SK-N-MC (cell line): ENCODE results near the gene CNNM2.

Source experiments
- DNase-seq: peaks from one replicate; pipeline ENCODE4 v3.0.0-alpha.2; 2011; ENCODE audit warnings: low read depth, low spot score
- H3K27ac ChIP-seq: fragments of 200-600 bp; sonication (generic); 2 replicates; pipeline ENCODE4 v1.5.1; 2016; ENCODE audit warnings: mixed run types
- H3K36me3 ChIP-seq: fragments of 200-600 bp; sonication (generic); 2 replicates; pipeline ENCODE4 v1.6.1; 2017; ENCODE audit warnings: antibody characterized with exemption, low read length, mixed read lengths; ENCODE audit not compliant: insufficient read depth
- H3K4me3 ChIP-seq: fragments of 200-600 bp; sonication (generic); 2 replicates; pipeline ENCODE4 v1.5.1; 2016
- H3K9ac ChIP-seq: fragments of 200-600 bp; sonication (generic); 2 replicates; pipeline ENCODE4 v1.8.0; 2017; ENCODE audit warnings: mixed run types, mixed read lengths; ENCODE audit not compliant: insufficient read length
- H3K9me3 ChIP-seq: fragments of 200-600 bp; sonication (generic); 2 replicates; pipeline ENCODE4 v1.6.1; 2017; ENCODE audit warnings: low read depth, mild to moderate bottlenecking, antibody characterized with exemption, low read length, moderate library complexity, mixed read lengths
- EZH2 ChIP-seq: fragments of 200-600 bp; sonication (generic); IDR thresholded peaks from one replicate; pipeline ENCODE4 v1.6.1; 2017; ENCODE audit warnings: antibody characterized with exemption
- FOXP2 ChIP-seq: optimal IDR thresholded peaks from 2 replicates; pipeline ENCODE3; 2011; ENCODE audit warnings: mild to moderate bottlenecking, moderate library complexity; ENCODE audit not compliant: insufficient read depth; ENCODE audit errors: extremely low read length, control extremely low read depth
- POLR2AphosphoS5 ChIP-seq: IDR thresholded peaks from 2 replicates; pipeline ENCODE4 v1.6.1; 2012; ENCODE audit warnings: mild to moderate bottlenecking, low read depth, low read length, borderline replicate concordance

Gene CNNM2

GRCh38 chr10:103021150-103021899, 103.2 kb downstream of the CNNM2 start:
- no peak overlapping the region for H3K27ac ChIP-seq
- H3K4me3 ChIP-seq: no peak overlapping the region
- no peak for DNase-seq
- TF ChIP-seq POLR2AphosphoS5: no peak
- no peak for TF ChIP-seq EZH2
- no peak for TF ChIP-seq FOXP2
- H3K9ac ChIP-seq: no peak overlapping the region
- H3K9me3 ChIP-seq: no peaks in the 10 kb centered on the region
- H3K36me3 ChIP-seq: no peaks in the 10 kb centered on the region

GRCh38 chr10:103021900-103022293, 103.8 kb downstream of the CNNM2 start:
- Histone ChIP-seq H3K27ac (no peak overlapping the region), H3K4me3 (no peak overlapping the region), H3K9me3 (no peaks in the 10 kb centered on the region), H3K36me3 (no peaks in the 10 kb centered on the region), H3K9ac (no peak overlapping the region)
- no peak for DNase-seq
- TF ChIP-seq EZH2 (no peak), POLR2AphosphoS5 (no peak), FOXP2 (no peak)

GRCh38 chr10:103025696-103026095, 107.6 kb downstream of the CNNM2 start:
- Histone ChIP-seq H3K36me3 (no peaks in the 10 kb centered on the region), H3K9me3 (no peaks in the 10 kb centered on the region), H3K4me3 (no peak overlapping the region), H3K9ac (no peak overlapping the region), H3K27ac (no peak overlapping the region)
- no peak for DNase-seq
- no peak for TF ChIP-seq FOXP2

GRCh38 chr10:103038570-103038969, 120.5 kb downstream of the CNNM2 start:
- Histone ChIP-seq H3K4me3 (no peak overlapping the region), H3K9ac (no peak overlapping the region), H3K27ac (no peak overlapping the region), H3K9me3 (no peaks in the 10 kb centered on the region), H3K36me3 (no peaks in the 10 kb centered on the region)
- no peak for TF ChIP-seq EZH2
- no peak for TF ChIP-seq POLR2AphosphoS5
- no peak for TF ChIP-seq FOXP2
- DNase-seq: no peak

GRCh38 chr10:103040418-103040817, 122.3 kb downstream of the CNNM2 start:
- Histone ChIP-seq H3K36me3 (no peaks in the 10 kb centered on the region), H3K9ac (no peak overlapping the region), H3K4me3 (no peak overlapping the region), H3K27ac (no peak overlapping the region), H3K9me3 (no peaks in the 10 kb centered on the region)
- TF ChIP-seq POLR2AphosphoS5 (no peak), FOXP2 (no peak), EZH2 (no peak)
- no peak for DNase-seq

- Histone ChIP-seq H3K9ac (no peak overlapping the region), H3K36me3 (no peaks in the 10 kb centered on the region), H3K27ac (no peak overlapping the region), H3K9me3 (no peaks in the 10 kb centered on the region), H3K4me3 (no peak overlapping the region)
- no peak for TF ChIP-seq POLR2AphosphoS5
- TF ChIP-seq EZH2: no peak
- DNase-seq: no peak
Measured at GRCh38 chr10:103041391-103041790, 123.3 kb downstream of the CNNM2 start.

GRCh38 chr10:103042129-103042528, 124.0 kb downstream of the CNNM2 start:
- Histone ChIP-seq H3K9me3 (no peaks in the 10 kb centered on the region), H3K9ac (no peak overlapping the region), H3K36me3 (no peaks in the 10 kb centered on the region), H3K27ac (no peak overlapping the region), H3K4me3 (no peak overlapping the region)
- TF ChIP-seq FOXP2: no peak
- no peak for TF ChIP-seq POLR2AphosphoS5
- TF ChIP-seq EZH2: no peak
- no peak for DNase-seq

GRCh38 chr10:103042908-103043307, 124.8 kb downstream of the CNNM2 start:
- H3K27ac ChIP-seq: no peak overlapping the region
- TF ChIP-seq EZH2 (no peak), FOXP2 (no peak), POLR2AphosphoS5 (no peak)
- no peak for DNase-seq
- H3K4me3 ChIP-seq: no peak overlapping the region
- H3K36me3 ChIP-seq: no peaks in the 10 kb centered on the region
- no peaks in the 10 kb centered on the region for H3K9me3 ChIP-seq
- H3K9ac ChIP-seq: no peak overlapping the region

- DNase-seq: no peak
- no peak overlapping the region for H3K9ac ChIP-seq
- H3K4me3 ChIP-seq: no peak overlapping the region
- TF ChIP-seq EZH2: no peak
- H3K27ac ChIP-seq: no peak overlapping the region
- H3K9me3 ChIP-seq: no peaks in the 10 kb centered on the region
- no peaks in the 10 kb centered on the region for H3K36me3 ChIP-seq
Measured at GRCh38 chr10:103044942-103045489, 126.9 kb downstream of the CNNM2 start.
